Liver (tissue), 9 donors: ENCODE data around the gene ATL2. TPM values are rescaled to one million over a fixed set of nuclear protein-coding genes. Genes with fewer than 3 reads are reported as not detected.

ENCODE experiments used
- DNase-seq: peaks from one replicate; pipeline ENCODE4 v3.0.0-alpha.2; 2017; ENCODE audit warnings: low spot score
- H3K27ac ChIP-seq, 2 donors: one replicate each; pipeline ENCODE4 v1.7.0; 2013; ENCODE audit warnings: inconsistent platforms in 2 of 2, low read length in 2 of 2, control low read depth in 1 of 2, low read depth in 1 of 2, mild to moderate bottlenecking in 1 of 2
- H3K27me3 ChIP-seq, 4 donors: one replicate each; pipeline versions ENCODE4 v1.6.1 to v1.7.0; 2013; ENCODE audit warnings: low read length in 3 of 4, inconsistent platforms in 1 of 4, mild to moderate bottlenecking in 1 of 4, moderate library complexity in 1 of 4; ENCODE audit not compliant: control insufficient read depth in 4 of 4, insufficient read depth in 4 of 4
- H3K36me3 ChIP-seq, 4 donors: one replicate each; pipeline versions ENCODE4 v1.6.1 to v1.7.0; 2013; ENCODE audit warnings: low read length in 3 of 4, mild to moderate bottlenecking in 3 of 4, low read depth in 1 of 4, moderate library complexity in 1 of 4; ENCODE audit not compliant: control insufficient read depth in 4 of 4, insufficient read depth in 3 of 4
- H3K4me1 ChIP-seq, 4 donors: one replicate each; pipeline versions ENCODE4 v1.6.1 to v1.7.0; 2013; ENCODE audit warnings: low read length in 3 of 4, mild to moderate bottlenecking in 3 of 4, moderate library complexity in 1 of 4; ENCODE audit not compliant: control insufficient read depth in 4 of 4, insufficient read depth in 4 of 4
- H3K4me3 ChIP-seq, 3 donors: one replicate each; pipeline versions ENCODE4 v1.6.1 to v1.7.0; 2013; ENCODE audit warnings: low read length in 3 of 3, control low read depth in 1 of 3, low read depth in 1 of 3, mild to moderate bottlenecking in 1 of 3
- H3K9ac ChIP-seq, 2 donors: one replicate each; pipeline ENCODE4 v1.7.0; 2013; ENCODE audit warnings: low read length in 2 of 2, mild to moderate bottlenecking in 2 of 2, moderate library complexity in 2 of 2, control low read depth in 1 of 2, low read depth in 1 of 2
- H3K9me3 ChIP-seq, 4 donors: one replicate each; pipeline versions ENCODE4 v1.6.1 to v1.7.0; 2013; ENCODE audit warnings: low read length in 3 of 4; ENCODE audit not compliant: control insufficient read depth in 4 of 4
- EGR1 ChIP-seq, 2 donors: IDR thresholded peaks; 2 replicates each; pipeline ENCODE4 v1.6.1; 2016 to 2018; ENCODE audit warnings: antibody characterized with exemption in 2 of 2, low read depth in 2 of 2
- FOXA1 ChIP-seq: IDR thresholded peaks from 2 replicates; pipeline ENCODE4 v1.6.1; 2016; ENCODE audit warnings: antibody characterized with exemption
- FOXA2 ChIP-seq: IDR thresholded peaks from 2 replicates; pipeline ENCODE4 v1.6.1; 2016; ENCODE audit warnings: antibody characterized with exemption
- GABPA ChIP-seq, 2 donors: IDR thresholded peaks in 1 of 2; conservative IDR thresholded peaks in 1 of 2; 2 replicates each; pipeline ENCODE4 v1.6.1; 2016; ENCODE audit warnings: antibody characterized with exemption in 2 of 2, mild to moderate bottlenecking in 1 of 2, moderate library complexity in 1 of 2
- HNF4A ChIP-seq, 2 donors: conservative IDR thresholded peaks; 2 replicates each; pipeline ENCODE4 v1.6.1; 2016; ENCODE audit warnings: antibody characterized with exemption in 2 of 2, mild to moderate bottlenecking in 2 of 2
- HNF4G ChIP-seq: IDR thresholded peaks from 2 replicates; pipeline ENCODE4 v1.6.1; 2016; ENCODE audit warnings: antibody characterized with exemption
- JUND ChIP-seq, 2 donors: IDR thresholded peaks; 2 replicates each; pipeline ENCODE4 v1.6.1; 2016; ENCODE audit warnings: antibody characterized with exemption in 2 of 2
- NR2F2 ChIP-seq: IDR thresholded peaks from 2 replicates; pipeline ENCODE4 v1.6.1; 2016; ENCODE audit warnings: antibody characterized with exemption
- RAD21 ChIP-seq, 2 donors: IDR thresholded peaks; 2 replicates each; pipeline ENCODE4 v1.6.1; 2016; ENCODE audit warnings: antibody characterized with exemption in 2 of 2, mild to moderate bottlenecking in 2 of 2
- RXRA ChIP-seq, 2 donors: IDR thresholded peaks; 2 replicates each; pipeline ENCODE4 v1.6.1; 2017 to 2018; ENCODE audit warnings: antibody characterized with exemption in 2 of 2, mild to moderate bottlenecking in 1 of 2
- SP1 ChIP-seq: IDR thresholded peaks from 2 replicates; pipeline ENCODE4 v1.6.1; 2018; ENCODE audit warnings: antibody characterized with exemption, mild to moderate bottlenecking
- TAF1 ChIP-seq: conservative IDR thresholded peaks from 2 replicates; pipeline ENCODE4 v1.6.1; 2016; ENCODE audit warnings: antibody characterized with exemption, mild to moderate bottlenecking
- YY1 ChIP-seq: IDR thresholded peaks from 2 replicates; pipeline ENCODE4 v1.6.1; 2016; ENCODE audit warnings: antibody characterized with exemption, mild to moderate bottlenecking
- WGBS: extraction: QIAGEN DNeasy Blood & Tissue Kit; methylation state at CpG from one replicate; pipeline ENCODE4 v1.1.7; 2013; 5-methylcytosine and 5-hydroxymethylcytosine counted together
- polyA plus RNA-seq, 2 donors: library from polyadenylated mRNA; stranded (reverse) in 1 of 2; unstranded in 1 of 2; fragments of 200-250 nt in 1 of 2; fragments of >200 nt in 1 of 2; fragmentation: Nextera tagmentation in 1 of 2; extraction: Ambion mirVana in 1 of 2; gene quantifications; one replicate each; pipeline versions ENCODE4 v1.2.1 to v1.2.3, GENCODE V29; 2013 to 2015
- total RNA-seq, 2 donors: library from RNA; depleted of rRNA; stranded (reverse); fragments of >200 nt; gene quantifications; one replicate each; pipeline ENCODE4 v1.2.3, GENCODE V29; 2014
- TF ChIP-seq, protein P1 (sequence below): IDR thresholded peaks from 2 replicates; pipeline ENCODE4 v1.6.1; 2016; ENCODE audit warnings: antibody characterized with exemption
- TF ChIP-seq, protein P2 (sequence below): fragments of 150-350 bp; IDR thresholded peaks from 2 replicates; pipeline ENCODE4 v1.5.1; 2017; ENCODE audit warnings: improper control_type of control experiment, low read depth, low read length; ENCODE audit not compliant: missing input control
- TF ChIP-seq, protein P3 (sequence below): IDR thresholded peaks from 2 replicates; pipeline ENCODE4 v1.6.1; 2016; ENCODE audit warnings: antibody characterized with exemption
- TF ChIP-seq, protein P4 (sequence below): IDR thresholded peaks from 2 replicates; pipeline ENCODE4 v1.6.1; 2016; ENCODE audit warnings: antibody characterized with exemption
- TF ChIP-seq, protein P5 (sequence below): IDR thresholded peaks from 2 replicates; pipeline ENCODE4 v1.6.1; 2016; ENCODE audit warnings: antibody characterized with exemption, mild to moderate bottlenecking
- donor health status: healthy.
- donor health status: healthy.
- donor health status: healthy.
- donor health status: healthy.
- donor health status: healthy.

ATL2 gene
- 100 to 1,000 TPM in 1 of 2 donors, 10 to 100 TPM in 1; 66.4 to 163 TPM for total RNA-seq
- 10 to 100 TPM; 21.0 to 25.1 TPM for polyA plus RNA-seq

DNA sequence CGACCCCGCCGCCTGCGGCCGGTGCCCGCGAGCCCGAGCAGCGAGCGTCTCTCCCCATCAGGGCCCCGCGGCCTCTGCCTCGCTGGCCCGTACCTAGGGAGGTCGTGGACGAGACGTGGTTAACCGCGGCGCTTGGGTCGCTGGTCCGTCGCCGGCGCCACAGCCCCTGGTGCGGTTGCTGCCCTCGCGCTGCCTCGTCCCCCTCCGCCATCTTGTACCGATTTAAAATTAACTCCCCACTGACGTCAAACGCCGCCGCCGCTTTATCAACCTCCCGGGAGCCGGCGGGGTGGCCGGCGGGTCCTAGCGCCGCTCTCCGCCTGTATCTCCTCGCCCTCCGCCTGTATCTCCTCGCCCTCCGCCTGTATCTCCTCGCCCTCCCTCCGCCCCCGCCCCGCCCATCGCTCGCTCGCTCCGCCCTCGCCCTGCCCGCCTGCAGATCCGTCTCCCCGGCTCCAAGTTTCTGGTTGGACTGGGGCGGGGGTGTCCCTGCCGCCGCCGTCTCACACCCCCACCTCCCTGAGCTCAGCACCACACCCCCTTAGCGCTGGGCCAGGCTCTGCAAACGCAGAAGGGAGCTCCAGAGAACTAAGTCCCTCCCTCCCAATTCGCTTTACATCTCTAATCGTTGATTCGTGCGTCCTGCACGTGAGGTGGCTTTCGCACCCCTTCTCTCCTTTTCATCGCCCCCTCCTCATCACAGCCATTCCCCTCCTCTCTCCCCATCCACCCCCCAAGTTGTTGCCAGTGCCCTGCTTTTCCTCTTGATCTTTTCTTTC lies at the start of gene ATL2:
TSS of gene ATL2 (minus strand) at position 224 of the 779 bp plus-strand sequence. CDS start at position 211, 13 bp downstream.
- Histone ChIP-seq H3K36me3 (no peaks in the 10 kb centered on the region), H3K9me3 (no peaks in the 10 kb centered on the region), H3K27me3 (no peaks in the 10 kb centered on the region), H3K27ac (peak within 1 kb of the TSS; percentile 93 to 98), H3K4me3 (peak within 1 kb of the TSS; percentile 80 to 85 (median 84)), H3K4me1 (peaks cover 7 to 49% (median 30%) of the 10 kb centered on the region in 4 donors), H3K9ac (peak within 1 kb of the TSS; percentile 47 to 79)
- peak; percentile 96 for DNase-seq
- under 1% methylated on average over 73 of the region's 73 CpGs for WGBS
- TF ChIP-seq GABPA (IDR thresholded peaks at IDR 0.05 in 1 of 2, conservative IDR thresholded peaks at IDR 0.05 in 1 of 2), result no peak
- TF ChIP-seq HNF4A (conservative IDR thresholded peaks at IDR 0.05), result no peak
- peak; percentile 38 for TF ChIP-seq FOXA1
- TF ChIP-seq RAD21 (IDR thresholded peaks at IDR 0.05), result peak; percentile 26 to 38
- TF ChIP-seq, protein P1, sequence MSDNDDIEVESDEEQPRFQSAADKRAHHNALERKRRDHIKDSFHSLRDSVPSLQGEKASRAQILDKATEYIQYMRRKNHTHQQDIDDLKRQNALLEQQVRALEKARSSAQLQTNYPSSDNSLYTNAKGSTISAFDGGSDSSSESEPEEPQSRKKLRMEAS, result no peak
- TF ChIP-seq NR2F2, result no peak
- TF ChIP-seq, protein P2, sequence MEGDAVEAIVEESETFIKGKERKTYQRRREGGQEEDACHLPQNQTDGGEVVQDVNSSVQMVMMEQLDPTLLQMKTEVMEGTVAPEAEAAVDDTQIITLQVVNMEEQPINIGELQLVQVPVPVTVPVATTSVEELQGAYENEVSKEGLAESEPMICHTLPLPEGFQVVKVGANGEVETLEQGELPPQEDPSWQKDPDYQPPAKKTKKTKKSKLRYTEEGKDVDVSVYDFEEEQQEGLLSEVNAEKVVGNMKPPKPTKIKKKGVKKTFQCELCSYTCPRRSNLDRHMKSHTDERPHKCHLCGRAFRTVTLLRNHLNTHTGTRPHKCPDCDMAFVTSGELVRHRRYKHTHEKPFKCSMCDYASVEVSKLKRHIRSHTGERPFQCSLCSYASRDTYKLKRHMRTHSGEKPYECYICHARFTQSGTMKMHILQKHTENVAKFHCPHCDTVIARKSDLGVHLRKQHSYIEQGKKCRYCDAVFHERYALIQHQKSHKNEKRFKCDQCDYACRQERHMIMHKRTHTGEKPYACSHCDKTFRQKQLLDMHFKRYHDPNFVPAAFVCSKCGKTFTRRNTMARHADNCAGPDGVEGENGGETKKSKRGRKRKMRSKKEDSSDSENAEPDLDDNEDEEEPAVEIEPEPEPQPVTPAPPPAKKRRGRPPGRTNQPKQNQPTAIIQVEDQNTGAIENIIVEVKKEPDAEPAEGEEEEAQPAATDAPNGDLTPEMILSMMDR, result no peak
- no peak for TF ChIP-seq HNF4G
- TF ChIP-seq, protein P3, sequence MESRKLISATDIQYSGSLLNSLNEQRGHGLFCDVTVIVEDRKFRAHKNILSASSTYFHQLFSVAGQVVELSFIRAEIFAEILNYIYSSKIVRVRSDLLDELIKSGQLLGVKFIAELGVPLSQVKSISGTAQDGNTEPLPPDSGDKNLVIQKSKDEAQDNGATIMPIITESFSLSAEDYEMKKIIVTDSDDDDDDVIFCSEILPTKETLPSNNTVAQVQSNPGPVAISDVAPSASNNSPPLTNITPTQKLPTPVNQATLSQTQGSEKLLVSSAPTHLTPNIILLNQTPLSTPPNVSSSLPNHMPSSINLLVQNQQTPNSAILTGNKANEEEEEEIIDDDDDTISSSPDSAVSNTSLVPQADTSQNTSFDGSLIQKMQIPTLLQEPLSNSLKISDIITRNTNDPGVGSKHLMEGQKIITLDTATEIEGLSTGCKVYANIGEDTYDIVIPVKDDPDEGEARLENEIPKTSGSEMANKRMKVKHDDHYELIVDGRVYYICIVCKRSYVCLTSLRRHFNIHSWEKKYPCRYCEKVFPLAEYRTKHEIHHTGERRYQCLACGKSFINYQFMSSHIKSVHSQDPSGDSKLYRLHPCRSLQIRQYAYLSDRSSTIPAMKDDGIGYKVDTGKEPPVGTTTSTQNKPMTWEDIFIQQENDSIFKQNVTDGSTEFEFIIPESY, result no peak
- TF ChIP-seq FOXA2, result no peak
- TF ChIP-seq YY1, result peak; percentile 97
- TF ChIP-seq SP1, result peak; percentile 61
- TF ChIP-seq, protein P4, sequence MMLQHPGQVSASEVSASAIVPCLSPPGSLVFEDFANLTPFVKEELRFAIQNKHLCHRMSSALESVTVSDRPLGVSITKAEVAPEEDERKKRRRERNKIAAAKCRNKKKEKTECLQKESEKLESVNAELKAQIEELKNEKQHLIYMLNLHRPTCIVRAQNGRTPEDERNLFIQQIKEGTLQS, result no peak
- no peak for TF ChIP-seq JUND (IDR thresholded peaks at IDR 0.05)
- TF ChIP-seq, protein P5, sequence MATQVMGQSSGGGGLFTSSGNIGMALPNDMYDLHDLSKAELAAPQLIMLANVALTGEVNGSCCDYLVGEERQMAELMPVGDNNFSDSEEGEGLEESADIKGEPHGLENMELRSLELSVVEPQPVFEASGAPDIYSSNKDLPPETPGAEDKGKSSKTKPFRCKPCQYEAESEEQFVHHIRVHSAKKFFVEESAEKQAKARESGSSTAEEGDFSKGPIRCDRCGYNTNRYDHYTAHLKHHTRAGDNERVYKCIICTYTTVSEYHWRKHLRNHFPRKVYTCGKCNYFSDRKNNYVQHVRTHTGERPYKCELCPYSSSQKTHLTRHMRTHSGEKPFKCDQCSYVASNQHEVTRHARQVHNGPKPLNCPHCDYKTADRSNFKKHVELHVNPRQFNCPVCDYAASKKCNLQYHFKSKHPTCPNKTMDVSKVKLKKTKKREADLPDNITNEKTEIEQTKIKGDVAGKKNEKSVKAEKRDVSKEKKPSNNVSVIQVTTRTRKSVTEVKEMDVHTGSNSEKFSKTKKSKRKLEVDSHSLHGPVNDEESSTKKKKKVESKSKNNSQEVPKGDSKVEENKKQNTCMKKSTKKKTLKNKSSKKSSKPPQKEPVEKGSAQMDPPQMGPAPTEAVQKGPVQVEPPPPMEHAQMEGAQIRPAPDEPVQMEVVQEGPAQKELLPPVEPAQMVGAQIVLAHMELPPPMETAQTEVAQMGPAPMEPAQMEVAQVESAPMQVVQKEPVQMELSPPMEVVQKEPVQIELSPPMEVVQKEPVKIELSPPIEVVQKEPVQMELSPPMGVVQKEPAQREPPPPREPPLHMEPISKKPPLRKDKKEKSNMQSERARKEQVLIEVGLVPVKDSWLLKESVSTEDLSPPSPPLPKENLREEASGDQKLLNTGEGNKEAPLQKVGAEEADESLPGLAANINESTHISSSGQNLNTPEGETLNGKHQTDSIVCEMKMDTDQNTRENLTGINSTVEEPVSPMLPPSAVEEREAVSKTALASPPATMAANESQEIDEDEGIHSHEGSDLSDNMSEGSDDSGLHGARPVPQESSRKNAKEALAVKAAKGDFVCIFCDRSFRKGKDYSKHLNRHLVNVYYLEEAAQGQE, result peak; percentile 71
- TF ChIP-seq RXRA (IDR thresholded peaks at IDR 0.05), result peak; percentile 23 to 27
- TF ChIP-seq EGR1 (IDR thresholded peaks at IDR 0.05; ENCODE audit: low read depth in 2 of 2), result peak in 1 of 2 donors; percentile 29
- peak; percentile 56 for TF ChIP-seq TAF1
